Stomach (tissue), 4 donors: Measurements from ENCODE around the gene OSTN.

Experiments
- EP300 ChIP-seq: sonication (generic); formaldehyde crosslinking; IDR thresholded peaks from one replicate; pipeline ENCODE4 v1.6.1; 2017; ENCODE audit warnings: antibody characterized with exemption
- POLR2A ChIP-seq, 4 donors: fragments of 450-650 bp; IDR thresholded peaks; one replicate each; pipeline ENCODE4 v1.6.1; 2016; ENCODE audit warnings: antibody characterized with exemption in 4 of 4, control low read depth in 2 of 4, mild to moderate bottlenecking in 1 of 4, moderate library complexity in 1 of 4
- POLR2AphosphoS5 ChIP-seq, 3 donors: sonication (generic); formaldehyde crosslinking; IDR thresholded peaks; one replicate each; pipeline ENCODE4 v1.6.1; 2016; ENCODE audit warnings: antibody characterized with exemption in 3 of 3
- TF ChIP-seq, protein P1 (sequence below), 7 experiments: fragments of 450-650 bp in 4 of 7; fragments of 200-600 bp in 3 of 7; sonication (generic) in 3 of 7; IDR thresholded peaks; one replicate each; pipeline ENCODE4 v1.5.1; 2016 to 2019; ENCODE audit warnings: antibody characterized with exemption in 7 of 7, control low read depth in 2 of 7, mild to moderate bottlenecking in 1 of 7

DNA sequence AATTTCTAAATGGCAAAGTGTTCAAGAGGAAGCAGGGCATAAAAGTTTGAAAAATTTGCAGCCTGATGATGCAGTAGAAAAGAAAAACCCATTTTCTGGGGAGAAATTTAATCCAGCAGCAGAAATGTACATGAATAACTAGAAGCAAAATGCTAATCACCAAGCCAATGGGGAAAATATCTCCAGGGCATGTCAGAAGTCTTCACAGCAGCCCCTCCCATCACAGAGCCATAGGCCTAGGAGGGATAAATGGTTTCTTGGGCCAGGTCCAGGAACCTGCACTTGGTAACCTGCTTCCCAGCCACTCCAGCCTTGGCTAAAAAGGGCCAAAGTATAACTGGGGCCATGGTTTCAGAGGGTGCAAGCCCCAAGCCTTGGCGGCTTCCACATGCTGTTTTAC lies 22.6 kb downstream of the OSTN start:
- TF ChIP-seq, protein P1, sequence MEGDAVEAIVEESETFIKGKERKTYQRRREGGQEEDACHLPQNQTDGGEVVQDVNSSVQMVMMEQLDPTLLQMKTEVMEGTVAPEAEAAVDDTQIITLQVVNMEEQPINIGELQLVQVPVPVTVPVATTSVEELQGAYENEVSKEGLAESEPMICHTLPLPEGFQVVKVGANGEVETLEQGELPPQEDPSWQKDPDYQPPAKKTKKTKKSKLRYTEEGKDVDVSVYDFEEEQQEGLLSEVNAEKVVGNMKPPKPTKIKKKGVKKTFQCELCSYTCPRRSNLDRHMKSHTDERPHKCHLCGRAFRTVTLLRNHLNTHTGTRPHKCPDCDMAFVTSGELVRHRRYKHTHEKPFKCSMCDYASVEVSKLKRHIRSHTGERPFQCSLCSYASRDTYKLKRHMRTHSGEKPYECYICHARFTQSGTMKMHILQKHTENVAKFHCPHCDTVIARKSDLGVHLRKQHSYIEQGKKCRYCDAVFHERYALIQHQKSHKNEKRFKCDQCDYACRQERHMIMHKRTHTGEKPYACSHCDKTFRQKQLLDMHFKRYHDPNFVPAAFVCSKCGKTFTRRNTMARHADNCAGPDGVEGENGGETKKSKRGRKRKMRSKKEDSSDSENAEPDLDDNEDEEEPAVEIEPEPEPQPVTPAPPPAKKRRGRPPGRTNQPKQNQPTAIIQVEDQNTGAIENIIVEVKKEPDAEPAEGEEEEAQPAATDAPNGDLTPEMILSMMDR (IDR thresholded peaks at IDR 0.05) = no peak
- TF ChIP-seq EP300 (no peak), POLR2A (IDR thresholded peaks at IDR 0.05) (no peak), POLR2AphosphoS5 (IDR thresholded peaks at IDR 0.05) (no peak)
